Brain microvascular endothelial cell (primary cell): ENCODE results near the gene TRIM41.
A peak's percentile ranks its signal among the peaks of the same experiment; 100 is the strongest.

ENCODE experiments used
- DNase-seq: peaks from one replicate; pipeline ENCODE4 v3.0.0-alpha.2; 2020
- H3K27ac ChIP-seq: fragments of 250-450 bp; sonication (Bioruptor Pico); 2 replicates; pipeline ENCODE4 v1.5.1; 2020; ENCODE audit warnings: mild to moderate bottlenecking, moderate library complexity
- H3K27me3 ChIP-seq: fragments of 250-450 bp; sonication (Bioruptor Pico); replicated peaks from 2 replicates; pipeline ENCODE4 v1.5.1; 2020; ENCODE audit warnings: mild to moderate bottlenecking
- H3K36me3 ChIP-seq: fragments of 250-450 bp; sonication (Bioruptor Pico); replicated peaks from 2 replicates; pipeline ENCODE4 v1.5.1; 2020; ENCODE audit warnings: mild to moderate bottlenecking
- H3K4me3 ChIP-seq: 2 replicates; pipeline ENCODE4 v1.5.1; 2011; ENCODE audit warnings: low read depth, mild to moderate bottlenecking, control low read depth, low read length, moderate library complexity
- in situ Hi-C: cut with HindIII; loops from 2 replicates; pipeline ENCODE4 v1.10.0; 2017; ENCODE audit warnings: low sequenced_read_pairs, low pct_ligation_motif_present
- TF ChIP-seq, protein P1 (sequence below): IDR thresholded peaks from 2 replicates; pipeline ENCODE4 v1.5.1; 2011; ENCODE audit warnings: low read depth, mild to moderate bottlenecking, moderate library complexity, low read length, control low read depth, inconsistent platforms; ENCODE audit errors: missing control alignments

The TRIM41 gene

DNA sequence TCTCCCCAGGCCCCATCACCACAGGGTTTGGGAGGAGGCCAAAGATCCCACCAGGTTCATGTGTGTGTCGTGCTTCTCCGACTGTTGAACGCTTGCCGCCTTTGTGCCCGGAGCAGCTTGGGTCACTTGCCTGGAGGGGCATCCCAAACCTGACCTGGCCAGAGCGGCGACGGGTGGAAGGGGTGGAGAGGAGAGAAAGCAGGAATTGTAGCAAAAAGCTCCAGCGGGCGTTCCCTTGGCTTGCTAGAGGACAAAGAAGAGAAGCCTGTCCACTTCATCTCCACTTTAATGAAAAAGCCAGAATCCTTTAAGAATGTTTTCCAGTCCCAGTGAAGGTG, 2.9 kb upstream of the TRIM41 start:
- in situ Hi-C loops, result no loop called here
- no peak for DNase-seq
- Histone ChIP-seq H3K4me3 (no peak overlapping the region), H3K27me3 (no peaks in the 10 kb centered on the region), H3K36me3 (no peaks in the 10 kb centered on the region), H3K27ac (no peak overlapping the region)
- TF ChIP-seq, protein P1, sequence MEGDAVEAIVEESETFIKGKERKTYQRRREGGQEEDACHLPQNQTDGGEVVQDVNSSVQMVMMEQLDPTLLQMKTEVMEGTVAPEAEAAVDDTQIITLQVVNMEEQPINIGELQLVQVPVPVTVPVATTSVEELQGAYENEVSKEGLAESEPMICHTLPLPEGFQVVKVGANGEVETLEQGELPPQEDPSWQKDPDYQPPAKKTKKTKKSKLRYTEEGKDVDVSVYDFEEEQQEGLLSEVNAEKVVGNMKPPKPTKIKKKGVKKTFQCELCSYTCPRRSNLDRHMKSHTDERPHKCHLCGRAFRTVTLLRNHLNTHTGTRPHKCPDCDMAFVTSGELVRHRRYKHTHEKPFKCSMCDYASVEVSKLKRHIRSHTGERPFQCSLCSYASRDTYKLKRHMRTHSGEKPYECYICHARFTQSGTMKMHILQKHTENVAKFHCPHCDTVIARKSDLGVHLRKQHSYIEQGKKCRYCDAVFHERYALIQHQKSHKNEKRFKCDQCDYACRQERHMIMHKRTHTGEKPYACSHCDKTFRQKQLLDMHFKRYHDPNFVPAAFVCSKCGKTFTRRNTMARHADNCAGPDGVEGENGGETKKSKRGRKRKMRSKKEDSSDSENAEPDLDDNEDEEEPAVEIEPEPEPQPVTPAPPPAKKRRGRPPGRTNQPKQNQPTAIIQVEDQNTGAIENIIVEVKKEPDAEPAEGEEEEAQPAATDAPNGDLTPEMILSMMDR, result no peak

DNA sequence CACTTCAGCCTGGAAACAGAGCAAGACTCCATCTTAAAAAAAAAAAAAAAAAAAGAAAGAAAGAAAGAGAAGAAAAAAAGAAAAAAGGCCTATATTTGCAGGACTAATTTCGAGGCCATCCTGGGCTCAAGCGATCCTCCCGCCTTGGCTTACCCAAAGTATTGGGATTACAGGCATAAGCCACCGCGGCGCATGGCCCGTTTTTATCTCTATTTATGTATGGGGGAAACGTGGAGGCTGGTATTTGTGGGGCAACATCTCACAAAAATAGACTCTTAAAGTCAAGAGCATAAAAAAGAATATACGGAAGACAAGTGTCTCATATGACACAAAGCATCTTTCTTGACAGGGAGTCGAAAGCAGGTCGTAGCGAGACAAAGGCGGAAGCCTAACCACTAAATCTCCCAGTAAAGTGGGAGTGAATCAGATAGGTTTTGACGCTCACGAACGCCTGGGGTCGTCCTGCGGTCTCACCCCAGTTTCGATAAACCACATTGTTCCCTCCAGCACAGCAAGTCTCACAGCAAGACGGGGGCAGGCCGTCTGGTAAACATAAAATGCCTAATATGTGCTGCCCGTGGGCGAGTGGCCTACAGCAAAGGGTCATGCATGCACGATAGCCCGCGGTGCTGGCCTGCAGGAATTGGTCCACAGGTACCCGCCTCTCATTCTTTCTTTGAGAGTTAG, 1.8 kb upstream of the TRIM41 start:
- H3K27me3 ChIP-seq, result no peaks in the 10 kb centered on the region
- in situ Hi-C loops, result no loop called here
- peak overlapping the region; percentile 20 for H3K4me3 ChIP-seq
- no peak overlapping the region for H3K27ac ChIP-seq
- no peak for DNase-seq
- TF ChIP-seq, protein P1, result no peak
- no peaks in the 10 kb centered on the region for H3K36me3 ChIP-seq

DNA sequence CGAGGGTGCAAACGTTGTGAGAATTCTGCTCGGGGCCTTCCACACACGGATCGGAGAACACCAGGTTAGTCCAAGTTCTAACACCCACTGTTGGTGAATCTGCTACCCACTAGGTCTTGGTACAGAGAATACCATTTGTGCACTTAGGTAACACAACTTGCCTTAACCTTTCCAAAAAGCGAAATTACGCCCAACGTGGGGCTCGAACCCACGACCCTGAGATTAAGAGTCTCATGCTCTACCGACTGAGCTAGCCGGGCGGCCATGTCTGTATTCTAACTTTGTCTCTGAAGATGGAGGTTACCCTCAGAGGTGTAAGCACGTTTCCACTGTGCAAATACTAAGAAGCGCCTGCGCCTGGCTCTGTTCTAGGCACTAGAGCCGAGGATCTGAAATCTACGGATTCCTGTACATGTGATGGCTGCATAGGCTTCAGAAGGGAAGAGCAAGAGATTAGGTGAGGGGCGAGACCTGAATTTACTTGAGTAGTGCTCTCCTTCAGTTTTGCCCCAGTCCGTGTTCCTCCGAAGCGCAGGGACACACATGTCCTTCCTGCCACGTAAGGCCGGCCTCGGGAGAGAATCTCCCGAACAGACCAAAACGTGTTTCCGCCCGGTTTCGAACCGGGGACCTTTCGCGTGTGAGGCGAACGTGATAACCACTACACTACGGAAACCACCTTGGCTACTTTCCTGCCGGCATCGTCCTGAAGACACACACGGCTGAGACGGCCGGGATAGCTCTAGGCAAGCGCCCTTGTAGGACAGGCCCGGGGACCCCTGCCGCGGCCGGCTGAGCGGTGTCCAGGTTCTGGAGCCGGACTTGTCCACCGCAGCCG, 1.1 kb upstream of the TRIM41 start:
- Histone ChIP-seq H3K27ac (peak overlapping the region; percentile 81), H3K36me3 (no peaks in the 10 kb centered on the region), H3K4me3 (peak overlapping the region; percentile 86), H3K27me3 (no peaks in the 10 kb centered on the region)
- peak; percentile 96 for DNase-seq
- TF ChIP-seq, protein P1, result no peak
- in situ Hi-C loops, result no loop called here

DNA sequence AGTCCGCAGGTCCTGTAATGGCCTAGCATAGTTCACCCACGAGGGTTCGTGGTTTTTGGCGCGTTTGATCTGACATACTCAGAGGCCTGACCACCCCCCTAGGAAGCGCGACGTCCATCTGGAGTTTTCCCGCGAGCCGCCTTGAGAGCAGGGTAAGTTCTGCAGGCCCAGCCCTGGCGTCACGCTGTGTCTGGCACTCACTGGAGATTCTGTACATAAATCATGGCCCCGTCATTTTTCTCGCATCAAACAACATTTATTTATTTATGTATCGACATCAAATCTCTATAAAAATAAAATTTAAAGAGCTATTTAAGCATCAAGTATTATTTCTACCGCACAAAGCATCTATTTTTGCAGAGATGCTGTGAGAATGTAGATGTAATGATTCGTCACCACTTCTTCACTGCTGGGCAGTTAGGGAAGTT, 437 bp upstream of the TRIM41 start:
- Histone ChIP-seq H3K36me3 (peaks cover 2% of the 10 kb centered on the region), H3K4me3 (peak overlapping the region; percentile 86), H3K27me3 (no peaks in the 10 kb centered on the region), H3K27ac (peak overlapping the region; percentile 81)
- DNase-seq, result no peak
- TF ChIP-seq, protein P1, result peak; percentile 6
- in situ Hi-C loops, result no loop called here

DNA sequence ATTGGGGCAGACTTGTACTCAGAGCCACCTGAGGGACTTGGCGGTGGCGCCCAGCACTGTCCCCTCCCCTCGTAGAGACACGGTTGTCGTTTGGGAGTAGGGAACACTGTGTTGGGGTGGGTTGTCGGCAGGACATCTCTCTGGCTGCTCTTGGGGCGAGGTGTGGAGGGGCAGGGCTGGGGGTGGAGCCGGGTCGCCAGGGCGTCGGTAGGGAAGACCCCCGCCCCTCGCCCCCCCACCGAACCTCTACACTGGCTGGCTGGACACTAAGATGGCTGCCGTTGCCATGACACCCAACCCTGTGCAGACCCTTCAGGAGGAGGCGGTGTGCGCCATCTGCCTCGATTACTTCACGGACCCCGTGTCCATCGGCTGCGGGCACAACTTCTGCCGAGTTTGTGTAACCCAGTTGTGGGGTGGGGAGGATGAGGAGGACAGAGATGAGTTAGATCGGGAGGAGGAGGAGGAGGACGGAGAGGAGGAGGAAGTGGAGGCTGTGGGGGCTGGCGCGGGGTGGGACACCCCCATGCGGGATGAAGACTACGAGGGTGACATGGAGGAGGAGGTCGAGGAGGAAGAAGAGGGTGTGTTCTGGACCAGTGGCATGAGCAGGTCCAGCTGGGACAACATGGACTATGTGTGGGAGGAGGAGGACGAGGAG, 778 bp downstream of the TRIM41 start:
- in situ Hi-C loops, result no loop called here
- H3K4me3 ChIP-seq, result peak overlapping the region; percentile 86
- DNase-seq, result no peak
- TF ChIP-seq, protein P1, result no peak
- H3K27ac ChIP-seq, result peak overlapping the region; percentile 81
- no peaks in the 10 kb centered on the region for H3K27me3 ChIP-seq
- peaks cover 2% of the 10 kb centered on the region for H3K36me3 ChIP-seq
